Panc1 (cell line): Measurements from ENCODE around the gene MGRN1. TPM values are rescaled to one million over a fixed set of nuclear protein-coding genes. Genes with fewer than 3 reads are reported as not detected.

Source experiments
- ATAC-seq: fragments of 200-7000 bp; cut with Tn5 transposase; 2 replicates; pipeline ENCODE4 v1.9.1; 2020; ENCODE audit warnings: mild to moderate bottlenecking, moderate library complexity
- BruUV-seq: library from RNA; stranded (reverse); fragments of 400-500 nt; replicated peaks from 2 replicates; lab custom pipeline; 2021; lab: Mats Ljungman, UMichigan
- CTCF ChIA-PET: fragments of 300-600 bp; sonication (Branson Sonifier 250); formaldehyde crosslinking; loops from one replicate; lab custom pipeline; 2022; ENCODE audit warnings: antibody characterized with exemption; lab: Charles Lee
- POLR2A ChIA-PET: fragments of 300-600 bp; sonication (Branson Sonifier 250); formaldehyde crosslinking; loops from one replicate; lab custom pipeline; 2022; ENCODE audit warnings: antibody characterized with exemption; lab: Charles Lee
- DNase-seq: peaks from one replicate; pipeline ENCODE4 v3.0.0-alpha.2; 2010; ENCODE audit warnings: low read depth, low spot score
- H3K27ac ChIP-seq: 2 replicates; pipeline ENCODE4 v1.5.1; 2011; ENCODE audit warnings: mild to moderate bottlenecking, low read length, inconsistent platforms
- H3K27me3 ChIP-seq: fragments of 200-500 bp; sonication (Bioruptor generic); 2 replicates; pipeline ENCODE4 v1.6.0; 2014; ENCODE audit warnings: low read length, inconsistent platforms; ENCODE audit not compliant: control insufficient read depth, insufficient read depth
- H3K36me3 ChIP-seq: fragments of 200-500 bp; sonication (Bioruptor generic); 2 replicates; pipeline ENCODE4 v1.5.1; 2014; ENCODE audit warnings: inconsistent platforms, mild to moderate bottlenecking, low read length, moderate library complexity; ENCODE audit not compliant: control insufficient read depth, insufficient read depth
- H3K4me1 ChIP-seq: 2 replicates; pipeline ENCODE4 v1.5.1; 2011; ENCODE audit warnings: inconsistent platforms, mild to moderate bottlenecking, low read length, moderate library complexity; ENCODE audit not compliant: control insufficient read depth, insufficient read depth
- H3K4me3 ChIP-seq, 2 experiments: 2 replicates each; pipeline ENCODE4 v1.5.1; 2011 to 2012; ENCODE audit warnings: low read depth in 2 of 2, low read length in 2 of 2, mild to moderate bottlenecking in 2 of 2, inconsistent platforms in 1 of 2, moderate library complexity in 1 of 2
- H3K9me3 ChIP-seq: fragments of 200-500 bp; sonication (Bioruptor generic); 2 replicates; pipeline ENCODE4 v1.5.1; 2014; ENCODE audit warnings: low read depth, mild to moderate bottlenecking, inconsistent platforms, low read length, moderate library complexity; ENCODE audit not compliant: control insufficient read depth, insufficient read depth
- POLR2AphosphoS5 ChIP-seq: IDR thresholded peaks from 2 replicates; pipeline ENCODE4 v1.6.1; 2012; ENCODE audit warnings: mild to moderate bottlenecking, low read depth, low read length, moderate library complexity
- SIN3A ChIP-seq: IDR thresholded peaks from 2 replicates; pipeline ENCODE4 v1.6.1; 2012; ENCODE audit warnings: low read depth, mild to moderate bottlenecking, low read length, moderate library complexity, borderline replicate concordance; ENCODE audit not compliant: insufficient read depth
- TCF7L2 ChIP-seq: IDR thresholded peaks from 2 replicates; pipeline ENCODE4 v1.6.1; 2011; ENCODE audit warnings: mild to moderate bottlenecking, low read depth, low read length, inconsistent platforms
- in situ Hi-C: cut with HindIII; loops from 2 replicates; pipeline ENCODE4 v1.10.0; 2016; ENCODE audit warnings: low sequenced_read_pairs, low pct_unique_long_range_greater_than_20kb
- intact Hi-C: fragments of 100-400 bp; cut with micrococcal nuclease; formaldehyde crosslinking; loops from one replicate; pipeline ENCODE4 v1.10.0; 2022; ENCODE audit not compliant: unreplicated experiment
- total RNA-seq: library from RNA; stranded (reverse); gene quantifications from one replicate; pipeline ENCODE4 v1.2.1, GENCODE V29; 2021; ENCODE audit not compliant: unreplicated experiment
- TF ChIP-seq, protein P1 (sequence below): fragments of 450-650 bp; IDR thresholded peaks from 2 replicates; pipeline ENCODE4 v1.5.1; 2017; ENCODE audit warnings: mild to moderate bottlenecking
- TF ChIP-seq, protein P2 (sequence below), 2 experiments: IDR thresholded peaks; 2 replicates each; pipeline ENCODE4 v1.6.1; 2011 to 2012; ENCODE audit warnings: low read depth in 2 of 2, control low read depth in 1 of 2, low read length in 1 of 2, mild to moderate bottlenecking in 1 of 2, moderate library complexity in 1 of 2; ENCODE audit not compliant: insufficient read depth in 1 of 2

Gene MGRN1
- total RNA-seq, 1 experiment from 2014 or later: 59.7 TPM

DNA sequence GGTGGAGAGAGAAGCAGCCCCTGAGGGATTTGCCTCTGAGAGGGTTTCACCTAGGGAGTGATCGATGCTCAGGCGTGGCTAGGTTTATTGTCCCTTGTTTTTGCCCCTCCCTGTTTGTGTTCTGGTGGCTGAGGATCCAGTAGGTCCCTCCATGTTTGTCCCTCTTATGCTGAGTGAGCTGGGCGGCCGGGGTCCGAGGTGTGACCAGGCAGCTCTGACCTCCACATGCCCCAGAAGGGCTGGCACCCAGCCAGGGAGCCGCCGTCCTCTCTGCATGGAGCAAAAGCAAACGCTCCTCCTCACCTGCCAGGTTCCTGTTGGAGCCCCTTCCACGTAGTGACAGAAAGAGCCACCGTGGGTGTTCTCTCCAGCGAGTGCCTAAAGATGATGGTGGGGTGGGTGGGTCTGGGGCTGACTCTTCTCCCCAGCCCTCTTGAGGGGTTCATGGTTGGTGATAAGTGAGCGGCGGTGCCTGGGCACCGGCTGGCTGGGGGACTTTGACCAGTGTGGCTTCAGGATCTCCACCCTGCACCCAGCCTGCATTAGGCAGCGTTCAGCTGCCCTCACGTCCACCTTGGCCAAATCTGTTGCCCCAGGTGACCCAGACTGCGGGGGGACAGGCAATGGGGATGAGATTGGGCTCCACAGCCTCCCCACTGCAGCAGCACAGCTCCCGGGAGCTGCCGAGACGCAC lies 54.7 kb downstream of the MGRN1 start:
- no peaks in the 10 kb centered on the region for H3K36me3 ChIP-seq
- no peaks in the 10 kb centered on the region for H3K4me1 ChIP-seq
- DNase-seq: no peak
- H3K4me3 ChIP-seq: no peak overlapping the region
- in situ Hi-C loops: no loop called here
- CTCF ChIA-PET: no interaction called here
- H3K9me3 ChIP-seq: no peaks in the 10 kb centered on the region
- ATAC-seq: no peak
- no peak overlapping the region for H3K27ac ChIP-seq
- BruUV-seq: no TSS peak
- TF ChIP-seq, protein P1, sequence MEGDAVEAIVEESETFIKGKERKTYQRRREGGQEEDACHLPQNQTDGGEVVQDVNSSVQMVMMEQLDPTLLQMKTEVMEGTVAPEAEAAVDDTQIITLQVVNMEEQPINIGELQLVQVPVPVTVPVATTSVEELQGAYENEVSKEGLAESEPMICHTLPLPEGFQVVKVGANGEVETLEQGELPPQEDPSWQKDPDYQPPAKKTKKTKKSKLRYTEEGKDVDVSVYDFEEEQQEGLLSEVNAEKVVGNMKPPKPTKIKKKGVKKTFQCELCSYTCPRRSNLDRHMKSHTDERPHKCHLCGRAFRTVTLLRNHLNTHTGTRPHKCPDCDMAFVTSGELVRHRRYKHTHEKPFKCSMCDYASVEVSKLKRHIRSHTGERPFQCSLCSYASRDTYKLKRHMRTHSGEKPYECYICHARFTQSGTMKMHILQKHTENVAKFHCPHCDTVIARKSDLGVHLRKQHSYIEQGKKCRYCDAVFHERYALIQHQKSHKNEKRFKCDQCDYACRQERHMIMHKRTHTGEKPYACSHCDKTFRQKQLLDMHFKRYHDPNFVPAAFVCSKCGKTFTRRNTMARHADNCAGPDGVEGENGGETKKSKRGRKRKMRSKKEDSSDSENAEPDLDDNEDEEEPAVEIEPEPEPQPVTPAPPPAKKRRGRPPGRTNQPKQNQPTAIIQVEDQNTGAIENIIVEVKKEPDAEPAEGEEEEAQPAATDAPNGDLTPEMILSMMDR: no peak
- no peak for TF ChIP-seq SIN3A
- no peak for TF ChIP-seq POLR2AphosphoS5
- TF ChIP-seq, protein P2, sequence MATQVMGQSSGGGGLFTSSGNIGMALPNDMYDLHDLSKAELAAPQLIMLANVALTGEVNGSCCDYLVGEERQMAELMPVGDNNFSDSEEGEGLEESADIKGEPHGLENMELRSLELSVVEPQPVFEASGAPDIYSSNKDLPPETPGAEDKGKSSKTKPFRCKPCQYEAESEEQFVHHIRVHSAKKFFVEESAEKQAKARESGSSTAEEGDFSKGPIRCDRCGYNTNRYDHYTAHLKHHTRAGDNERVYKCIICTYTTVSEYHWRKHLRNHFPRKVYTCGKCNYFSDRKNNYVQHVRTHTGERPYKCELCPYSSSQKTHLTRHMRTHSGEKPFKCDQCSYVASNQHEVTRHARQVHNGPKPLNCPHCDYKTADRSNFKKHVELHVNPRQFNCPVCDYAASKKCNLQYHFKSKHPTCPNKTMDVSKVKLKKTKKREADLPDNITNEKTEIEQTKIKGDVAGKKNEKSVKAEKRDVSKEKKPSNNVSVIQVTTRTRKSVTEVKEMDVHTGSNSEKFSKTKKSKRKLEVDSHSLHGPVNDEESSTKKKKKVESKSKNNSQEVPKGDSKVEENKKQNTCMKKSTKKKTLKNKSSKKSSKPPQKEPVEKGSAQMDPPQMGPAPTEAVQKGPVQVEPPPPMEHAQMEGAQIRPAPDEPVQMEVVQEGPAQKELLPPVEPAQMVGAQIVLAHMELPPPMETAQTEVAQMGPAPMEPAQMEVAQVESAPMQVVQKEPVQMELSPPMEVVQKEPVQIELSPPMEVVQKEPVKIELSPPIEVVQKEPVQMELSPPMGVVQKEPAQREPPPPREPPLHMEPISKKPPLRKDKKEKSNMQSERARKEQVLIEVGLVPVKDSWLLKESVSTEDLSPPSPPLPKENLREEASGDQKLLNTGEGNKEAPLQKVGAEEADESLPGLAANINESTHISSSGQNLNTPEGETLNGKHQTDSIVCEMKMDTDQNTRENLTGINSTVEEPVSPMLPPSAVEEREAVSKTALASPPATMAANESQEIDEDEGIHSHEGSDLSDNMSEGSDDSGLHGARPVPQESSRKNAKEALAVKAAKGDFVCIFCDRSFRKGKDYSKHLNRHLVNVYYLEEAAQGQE (IDR thresholded peaks at IDR 0.05; ENCODE audit: insufficient read depth in 1 of 2, low read depth in 2 of 2, low read length in 1 of 2): no peak
- TF ChIP-seq TCF7L2: no peak
- intact Hi-C loops: no loop called here
- H3K27me3 ChIP-seq: no peaks in the 10 kb centered on the region
- POLR2A ChIA-PET: no interaction called here

DNA sequence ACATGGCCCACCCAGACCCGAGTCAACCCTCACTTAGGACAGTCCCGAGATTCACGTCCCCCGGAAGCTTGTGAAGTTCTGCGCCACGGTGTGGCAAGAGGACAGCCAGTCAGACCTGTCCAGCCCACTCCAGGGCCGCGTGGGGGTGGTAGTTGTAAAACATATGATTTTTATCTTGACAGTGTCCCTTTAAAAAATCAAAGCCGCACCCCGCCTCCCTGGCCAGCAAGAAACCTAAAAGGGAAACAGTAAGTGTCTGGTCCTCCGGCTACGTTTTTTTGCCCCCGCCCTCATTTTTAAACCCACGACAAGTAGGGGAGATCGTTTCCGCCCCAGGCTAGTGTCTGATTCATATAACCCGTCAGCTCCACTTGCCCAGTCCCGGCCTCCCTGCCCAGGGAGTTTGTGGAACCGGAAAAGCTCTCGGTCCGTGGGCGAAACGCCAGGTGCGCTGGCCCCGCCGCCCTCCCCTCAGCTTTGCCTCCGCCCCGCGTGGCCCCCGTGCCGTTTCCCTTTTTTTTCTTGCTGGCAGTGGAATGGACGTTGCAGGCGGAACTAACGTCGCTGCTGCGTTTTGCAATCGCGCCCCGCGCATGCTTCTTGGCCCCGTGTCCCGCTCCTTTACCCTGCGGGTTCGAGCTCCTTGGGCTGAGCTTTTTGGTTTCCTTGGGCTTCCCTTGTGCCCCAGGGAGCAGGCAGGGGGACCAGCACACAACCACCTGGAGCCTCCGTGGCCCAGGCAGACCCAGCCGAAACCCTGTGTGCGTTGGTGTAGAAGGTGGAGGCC lies 55.4 kb downstream of the MGRN1 start:
- H3K27me3 ChIP-seq: no peaks in the 10 kb centered on the region
- ChIA-PET POLR2A (no interaction called here), CTCF (no interaction called here)
- no peak for TF ChIP-seq POLR2AphosphoS5
- TF ChIP-seq, protein P1: no peak
- TF ChIP-seq, protein P2 (IDR thresholded peaks at IDR 0.05; ENCODE audit: insufficient read depth in 1 of 2, low read depth in 2 of 2, low read length in 1 of 2): no peak
- no peak for TF ChIP-seq TCF7L2
- ATAC-seq (no peak), DNase-seq (no peak)
- in situ Hi-C loops: no loop called here
- no peaks in the 10 kb centered on the region for H3K36me3 ChIP-seq
- intact Hi-C loops: no loop called here
- H3K4me3 ChIP-seq: no peak overlapping the region
- no TSS peak for BruUV-seq
- H3K27ac ChIP-seq: no peak overlapping the region
- no peaks in the 10 kb centered on the region for H3K4me1 ChIP-seq
- no peaks in the 10 kb centered on the region for H3K9me3 ChIP-seq
